ENCODE measurements around the gene STAT5A. TPM values are rescaled to one million over a fixed set of nuclear protein-coding genes. Genes with fewer than 3 reads are reported as not detected.
"Not testable (repeated sequence)": the region's sequence is repeated elsewhere in the genome, so short reads cannot be mapped to it uniquely, and the experiment has no call there.

The STAT5A gene
- total RNA-seq, 1 donor from 2014 or later = 42.0 TPM

DNA sequence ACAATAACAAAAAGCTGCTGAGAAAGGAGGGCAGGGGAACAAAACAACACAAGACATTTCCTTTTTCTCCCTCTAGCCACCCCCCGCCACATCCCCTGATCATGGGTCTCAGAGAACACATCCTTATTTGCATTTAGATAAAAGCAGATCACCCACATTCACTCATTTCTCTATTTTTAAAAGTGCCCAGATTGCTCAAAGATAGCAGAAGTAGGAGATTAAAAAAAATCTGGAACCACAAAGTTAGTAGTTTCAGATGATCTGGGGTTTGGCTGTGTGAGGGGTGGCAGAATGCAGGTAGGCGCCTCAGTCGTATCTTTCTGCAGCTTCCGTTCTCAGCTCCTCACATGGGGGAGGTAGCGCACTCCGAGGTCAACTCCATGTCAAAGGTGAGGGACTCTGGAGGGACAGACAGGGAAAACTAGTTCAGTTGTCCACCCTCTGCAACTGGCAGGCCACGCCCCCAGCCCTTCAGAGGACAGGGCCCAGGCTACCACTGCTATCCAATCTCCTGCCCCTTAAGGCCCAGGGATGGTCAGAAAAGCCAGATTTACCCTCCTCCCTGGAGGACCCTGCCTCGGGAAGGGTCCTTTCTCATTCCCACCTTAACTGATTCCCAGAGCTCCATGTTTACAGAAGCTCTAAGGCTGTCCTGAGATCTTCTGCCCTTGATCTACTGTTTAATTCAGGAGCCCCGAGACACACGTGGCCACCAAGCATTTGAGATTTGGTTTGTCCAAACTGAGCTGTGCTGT lies 27.3 kb downstream of the STAT5A start:
- DNase-seq (no peak), ATAC-seq (no peak)
- H3K4me1 ChIP-seq = peaks cover 36% of the 10 kb centered on the region
- no peak for TF ChIP-seq CTCF (IDR thresholded peaks at IDR 0.05)
- no peaks in the 10 kb centered on the region for H3K27me3 ChIP-seq
- H3K4me3 ChIP-seq = no peak overlapping the region
- intact Hi-C loops (cut with DNase I) = no loop called here
- peaks cover 78% of the 10 kb centered on the region for H3K36me3 ChIP-seq
- H3K27ac ChIP-seq = peak overlapping the region; percentile 11
- no peaks in the 10 kb centered on the region for H3K9me3 ChIP-seq

GRCh38 chr17:42316755-42317154 lies 28.5 kb downstream of the STAT5A start:
- H3K4me1 ChIP-seq = peaks cover 26% of the 10 kb centered on the region

GRCh38 chr17:42317266-42317845 lies 29.1 kb downstream of the STAT5A start:
- no peak for TF ChIP-seq CTCF (IDR thresholded peaks at IDR 0.05)
- H3K27ac ChIP-seq = no peak overlapping the region
- DNase-seq = no peak
- H3K4me3 ChIP-seq = no peak overlapping the region
- no peak for ATAC-seq
- H3K27me3 ChIP-seq = no peaks in the 10 kb centered on the region
- H3K9me3 ChIP-seq = no peaks in the 10 kb centered on the region
- intact Hi-C loops (cut with DNase I) = no loop called here
- H3K36me3 ChIP-seq = peaks cover 92% of the 10 kb centered on the region
- H3K4me1 ChIP-seq = peaks cover 20% of the 10 kb centered on the region

More at GRCh38 chr17:42316755-42317154, 28.5 kb downstream of the STAT5A start:
- intact Hi-C loops (cut with DNase I) = no loop called here
- Histone ChIP-seq H3K36me3 (peaks cover 86% of the 10 kb centered on the region), H3K27me3 (no peaks in the 10 kb centered on the region), H3K27ac (no peak overlapping the region), H3K4me3 (no peak overlapping the region), H3K9me3 (no peaks in the 10 kb centered on the region)
- no peak for TF ChIP-seq CTCF (IDR thresholded peaks at IDR 0.05)
- DNase-seq = no peak
- ATAC-seq = no peak

DNA sequence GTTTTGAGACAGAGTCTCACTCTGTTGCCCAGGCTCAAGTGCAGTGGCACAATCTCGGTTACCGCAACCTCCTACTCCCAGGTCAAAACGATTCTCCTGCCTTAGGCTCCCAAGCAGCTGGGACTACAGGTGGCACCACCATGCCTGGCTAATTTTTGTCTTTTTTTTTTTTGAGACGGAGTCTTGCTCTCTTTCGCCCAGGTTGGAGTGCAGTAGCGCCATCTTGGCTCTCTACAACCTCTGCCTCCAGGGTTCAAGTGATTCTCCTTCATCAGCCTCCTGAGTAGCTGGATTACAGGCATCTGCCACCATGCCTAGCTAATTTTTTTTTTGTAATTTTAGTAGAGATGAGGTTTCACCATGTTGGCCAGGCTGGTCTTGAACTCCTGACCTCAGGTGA lies 29.7 kb downstream of the STAT5A start:
- H3K27me3 ChIP-seq; H3K9me3 ChIP-seq; ATAC-seq; H3K4me3 ChIP-seq; intact Hi-C loops (cut with DNase I); H3K27ac ChIP-seq; DNase-seq: not testable (repeated sequence)
- Histone ChIP-seq H3K36me3 (peaks cover 99% of the 10 kb centered on the region), H3K4me1 (peaks cover 19% of the 10 kb centered on the region)

DNA sequence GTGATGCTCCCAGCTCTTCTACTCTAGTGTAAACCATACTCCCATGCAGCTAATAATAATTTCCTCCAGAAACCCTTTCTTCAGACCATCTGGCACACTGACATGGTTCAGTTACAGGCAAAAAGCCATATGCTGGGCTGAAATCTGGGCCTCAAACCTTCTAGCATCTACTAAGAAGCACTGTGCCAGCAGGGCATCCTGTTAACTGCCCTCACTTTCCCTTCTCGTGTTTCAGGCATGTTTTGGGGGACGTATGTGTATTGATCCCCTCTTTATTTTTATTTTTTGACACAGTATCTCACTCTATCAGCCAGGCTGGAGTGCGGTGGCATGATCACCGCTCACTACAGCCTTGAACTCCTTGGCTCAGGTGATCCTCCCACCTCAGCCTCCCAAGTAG lies 33.3 kb downstream of the STAT5A start:
- Histone ChIP-seq H3K27ac (no peak overlapping the region), H3K4me1 (peaks cover 11% of the 10 kb centered on the region), H3K4me3 (no peak overlapping the region), H3K27me3 (no peaks in the 10 kb centered on the region), H3K36me3 (peaks cover 100% of the 10 kb centered on the region), H3K9me3 (no peaks in the 10 kb centered on the region)
- DNase-seq = no peak
- TF ChIP-seq CTCF (IDR thresholded peaks at IDR 0.05) = no peak
- no peak for ATAC-seq
- intact Hi-C loops (cut with DNase I) = loop anchor here (5.0 kb wide), 1 partner anchor 86 kb away; no protein-coding TSS in a partner anchor

Measured in upper lobe of right lung (tissue), 1 donor.